OCI-LY1 (cell line): ENCODE results near the gene BCL2L15.

Experiments used
- CTCF ChIP-seq: fragments of 200-600 bp; sonication (generic), shearing (Covaris generic); IDR thresholded peaks from 2 replicates; pipeline ENCODE4 v1.5.1; 2017; ENCODE audit warnings: mild to moderate bottlenecking, antibody characterized with exemption, low read length, moderate library complexity, mixed read lengths
- EZH2 ChIP-seq: fragments of 200-600 bp; sonication (generic), shearing (Covaris generic); IDR thresholded peaks from 2 replicates; pipeline ENCODE4 v1.8.0; 2017; ENCODE audit warnings: borderline replicate concordance, mixed run types, mild to moderate bottlenecking, antibody characterized with exemption, low read length, moderate library complexity, mixed read lengths

GRCh38 chr1:113922957-113923356 lies 35.6 kb upstream of the BCL2L15 start:
- TF ChIP-seq CTCF (no peak), EZH2 (no peak)
